HEK293T (cell line): ENCODE data around the gene CFDP1.

ENCODE experiments used
- CTCF ChIA-PET: fragments of 350-600 bp; formaldehyde crosslinking; extraction: SDS; loops from one replicate; lab custom pipeline; 2021; ENCODE audit warnings: antibody characterized with exemption, inconsistent platforms; lab: Yijun Ruan, JAX
- POLR2A ChIA-PET: fragments of 350-600 bp; formaldehyde crosslinking; extraction: SDS; loops from one replicate; lab custom pipeline; 2020; ENCODE audit warnings: antibody characterized with exemption, inconsistent platforms; lab: Yijun Ruan, JAX
- DNase-seq: peaks from one replicate; pipeline ENCODE4 v3.0.0; 2012; ENCODE audit warnings: mixed read lengths; ENCODE audit errors: extremely low spot score
- ARNT ChIP-seq: fragments of 450-650 bp; IDR thresholded peaks from 2 replicates; pipeline ENCODE4 v1.6.1; 2017; ENCODE audit warnings: mild to moderate bottlenecking
- BHLHE40 ChIP-seq: fragments of 450-650 bp; IDR thresholded peaks from 2 replicates; pipeline ENCODE4 v1.6.1; 2016; ENCODE audit warnings: mild to moderate bottlenecking, moderate library complexity, borderline replicate concordance
- CTBP1 ChIP-seq: fragments of 450-650 bp; IDR thresholded peaks from 2 replicates; pipeline ENCODE4 v1.6.1; 2016; ENCODE audit warnings: borderline replicate concordance
- ELF4 ChIP-seq: fragments of 450-650 bp; IDR thresholded peaks from 2 replicates; pipeline ENCODE4 v1.6.1; 2017; ENCODE audit warnings: antibody characterized with exemption
- FOXA1 ChIP-seq: fragments of 450-650 bp; IDR thresholded peaks from 2 replicates; pipeline ENCODE4 v1.6.1; 2016; ENCODE audit warnings: mild to moderate bottlenecking
- FOXK2 ChIP-seq: fragments of 450-650 bp; IDR thresholded peaks from 2 replicates; pipeline ENCODE4 v1.6.1; 2016; ENCODE audit warnings: mild to moderate bottlenecking
- FOXM1 ChIP-seq: fragments of 450-650 bp; IDR thresholded peaks from 2 replicates; pipeline ENCODE4 v1.6.1; 2017; ENCODE audit warnings: mild to moderate bottlenecking, borderline replicate concordance
- HDGF ChIP-seq: fragments of 450-650 bp; IDR thresholded peaks from 2 replicates; pipeline ENCODE4 v1.6.1; 2017; ENCODE audit warnings: antibody characterized with exemption, borderline replicate concordance
- L3MBTL2 ChIP-seq: fragments of 450-650 bp; conservative IDR thresholded peaks from 2 replicates; pipeline ENCODE4 v1.6.1; 2016; ENCODE audit warnings: mild to moderate bottlenecking
- LEF1 ChIP-seq: fragments of 450-650 bp; IDR thresholded peaks from 2 replicates; pipeline ENCODE4 v1.6.1; 2017; ENCODE audit warnings: mild to moderate bottlenecking, borderline replicate concordance
- NFRKB ChIP-seq: fragments of 450-650 bp; IDR thresholded peaks from 2 replicates; pipeline ENCODE4 v1.6.1; 2016; ENCODE audit warnings: mild to moderate bottlenecking, moderate library complexity
- SP1 ChIP-seq: fragments of 450-650 bp; IDR thresholded peaks from 2 replicates; pipeline ENCODE4 v1.6.1; 2017
- SUZ12 ChIP-seq: fragments of 450-650 bp; IDR thresholded peaks from 2 replicates; pipeline ENCODE4 v1.6.1; 2016; ENCODE audit warnings: mild to moderate bottlenecking
- TARDBP ChIP-seq: fragments of 450-650 bp; IDR thresholded peaks from 2 replicates; pipeline ENCODE4 v1.6.1; 2016
- ZNF384 ChIP-seq: fragments of 450-650 bp; IDR thresholded peaks from 2 replicates; pipeline ENCODE4 v1.6.1; 2016
- TF ChIP-seq, protein P1 (sequence below): fragments of 450-650 bp; IDR thresholded peaks from 2 replicates; pipeline ENCODE4 v1.6.1; 2016

CFDP1 gene

DNA sequence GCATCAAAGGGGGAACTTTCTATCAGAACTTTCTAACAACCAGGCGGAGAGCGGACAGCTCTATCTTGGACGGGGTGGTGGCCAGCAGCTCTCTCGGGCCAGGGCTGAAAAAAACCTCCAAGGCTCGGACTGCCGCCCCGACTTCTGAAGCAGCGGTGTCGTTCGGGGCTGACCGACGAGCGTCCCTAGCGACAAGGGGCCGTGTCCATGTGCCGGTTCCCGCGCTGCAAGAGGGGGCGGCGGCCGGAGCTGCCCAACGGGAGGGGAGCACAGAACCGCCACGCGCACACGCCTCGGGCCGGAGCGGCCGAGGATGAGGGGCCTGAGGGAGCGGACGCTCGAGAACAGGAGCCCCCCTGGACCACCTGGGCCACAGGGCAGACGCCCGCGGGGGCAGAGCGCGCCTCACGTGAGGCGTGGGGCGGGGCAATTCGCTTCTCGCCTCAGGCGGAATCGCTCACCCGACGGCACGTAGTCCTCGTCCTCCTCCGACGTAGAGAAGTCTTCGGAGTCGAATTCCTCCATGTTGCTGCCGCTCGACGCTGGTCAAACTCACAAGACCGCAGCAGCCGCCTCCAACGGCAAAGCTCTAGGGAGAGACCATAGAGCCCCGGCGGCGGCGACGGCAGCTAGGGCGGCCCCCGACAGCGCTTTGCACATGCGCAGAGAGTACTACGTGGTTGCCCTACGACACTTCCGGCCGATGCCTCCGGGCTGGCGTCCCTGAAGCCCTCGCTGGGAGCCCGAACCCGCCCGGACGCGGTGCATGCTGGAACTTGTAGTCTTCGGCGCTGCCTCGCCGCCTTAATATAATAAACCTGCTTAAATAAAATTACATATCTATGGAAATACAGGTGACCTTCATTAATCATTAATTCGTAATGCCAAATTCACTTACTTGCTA, at the start of gene CFDP1:
Gene CFDP1 (minus strand): TSS at position 676 of the 904 bp plus-strand sequence. CDS start 151 bp downstream, at position 525.
- no peak for TF ChIP-seq BHLHE40
- no peak for TF ChIP-seq HDGF
- TF ChIP-seq CTBP1, result no peak
- TF ChIP-seq ARNT, result no peak
- TF ChIP-seq ZNF384, result no peak
- TF ChIP-seq FOXA1, result no peak
- TF ChIP-seq, protein P1, sequence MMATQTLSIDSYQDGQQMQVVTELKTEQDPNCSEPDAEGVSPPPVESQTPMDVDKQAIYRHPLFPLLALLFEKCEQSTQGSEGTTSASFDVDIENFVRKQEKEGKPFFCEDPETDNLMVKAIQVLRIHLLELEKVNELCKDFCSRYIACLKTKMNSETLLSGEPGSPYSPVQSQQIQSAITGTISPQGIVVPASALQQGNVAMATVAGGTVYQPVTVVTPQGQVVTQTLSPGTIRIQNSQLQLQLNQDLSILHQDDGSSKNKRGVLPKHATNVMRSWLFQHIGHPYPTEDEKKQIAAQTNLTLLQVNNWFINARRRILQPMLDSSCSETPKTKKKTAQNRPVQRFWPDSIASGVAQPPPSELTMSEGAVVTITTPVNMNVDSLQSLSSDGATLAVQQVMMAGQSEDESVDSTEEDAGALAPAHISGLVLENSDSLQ, result no peak; the same call in 1 of the 2 replicates
- no peak for TF ChIP-seq TARDBP
- peak; percentile 98 for TF ChIP-seq L3MBTL2
- no peak for TF ChIP-seq SP1
- peak; percentile 31; the same call in 1 of the 2 replicates for TF ChIP-seq ELF4
- no peak for TF ChIP-seq FOXK2
- DNase-seq, result peak; percentile 97

DNA sequence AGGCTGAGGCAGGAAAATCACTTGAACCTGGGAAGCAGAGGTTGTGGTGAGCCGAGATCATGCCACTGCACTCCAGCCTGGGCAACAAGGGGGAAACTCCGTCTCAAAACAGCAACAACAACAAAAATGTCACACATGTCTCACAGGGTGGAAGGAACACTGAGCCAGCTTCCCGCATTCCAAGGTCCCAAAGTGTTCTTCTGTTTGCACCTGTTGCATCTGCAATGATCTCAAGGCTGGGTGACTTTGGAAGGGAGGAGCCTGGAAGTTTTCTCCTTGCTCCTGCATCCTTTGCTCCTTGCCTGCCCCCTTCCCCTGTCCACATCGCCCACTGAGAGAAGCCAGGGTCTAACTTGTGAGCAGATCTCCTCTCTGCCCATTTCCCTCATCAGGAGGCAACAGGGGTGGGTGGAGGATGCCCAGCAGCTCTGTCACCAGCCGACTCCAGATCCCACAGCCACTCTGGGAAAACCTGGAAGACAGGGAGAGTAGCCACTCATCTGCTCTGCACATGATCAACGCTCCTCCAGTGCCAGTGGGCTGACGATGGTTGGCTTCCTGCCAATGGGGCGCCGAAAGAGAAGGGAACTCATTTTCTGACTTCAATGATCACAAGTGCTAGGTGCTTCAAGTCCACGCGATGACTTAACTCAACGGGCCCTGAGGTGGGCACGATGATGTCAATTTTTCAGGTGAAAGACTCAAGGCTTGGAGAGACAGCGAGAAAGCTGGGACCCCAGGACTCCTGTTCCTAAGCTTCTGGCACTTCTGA, 49.3 kb upstream of the CFDP1 start:
- CTCF ChIA-PET, result interaction anchor here (1.5 kb wide), 1 partner anchor 10 kb away, joined by 10 read pairs; no protein-coding TSS in a partner anchor
- DNase-seq, result no peak
- POLR2A ChIA-PET, result interaction anchor here (0.6 kb wide), 1 partner anchor 28 kb away, joined by 3 read pairs; no protein-coding TSS in a partner anchor
- TF ChIP-seq SUZ12, result no peak
- TF ChIP-seq L3MBTL2, result no peak
- TF ChIP-seq, protein P1, result no peak
- TF ChIP-seq HDGF, result no peak
- no peak for TF ChIP-seq ZNF384
- no peak for TF ChIP-seq BHLHE40
- no peak for TF ChIP-seq FOXM1
- TF ChIP-seq SP1, result no peak
- no peak for TF ChIP-seq FOXK2
- TF ChIP-seq FOXA1, result no peak
- TF ChIP-seq TARDBP, result no peak
- no peak for TF ChIP-seq CTBP1
- no peak for TF ChIP-seq ELF4
- no peak for TF ChIP-seq LEF1
- no peak for TF ChIP-seq NFRKB
- TF ChIP-seq ARNT, result no peak

More for the DNA sequence above, at the start of gene CFDP1:
- ChIA-PET POLR2A (interaction anchor here (0.6 to 2.1 kb wide), 15 partner anchors 9 to 978 kb away, joined by 3 to 16 read pairs (median 4); partner anchors contain the start of genes CHST6, KARS1, TERF2IP and TMEM170A), CTCF (interaction anchor here (1.5 kb wide), 1 partner anchor 12 kb away, joined by 10 read pairs; no protein-coding TSS in a partner anchor)

DNA sequence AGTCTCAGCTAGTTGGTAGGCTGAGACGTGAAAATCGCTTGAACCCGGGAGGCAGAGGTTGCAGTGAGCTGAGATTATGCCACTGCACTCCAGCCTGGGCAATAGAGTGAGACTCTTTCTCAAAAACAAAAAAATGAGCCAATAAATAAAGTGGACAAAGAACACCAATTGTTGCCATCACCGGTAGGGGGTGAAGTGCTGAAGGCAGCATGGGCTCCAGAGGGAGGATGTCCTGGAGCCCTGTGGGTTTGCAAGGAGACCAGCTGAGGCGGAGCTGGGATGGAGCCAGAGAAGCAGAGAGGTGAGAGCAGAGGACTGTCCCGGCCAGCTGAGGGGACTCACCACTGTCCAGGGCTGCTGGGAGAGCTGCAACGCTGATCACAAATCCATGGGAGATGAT, 48.2 kb upstream of the CFDP1 start:
- TF ChIP-seq L3MBTL2 (no peak), SUZ12 (no peak), ARNT (no peak), SP1 (no peak), TARDBP (no peak), HDGF (no peak)
- CTCF ChIA-PET, result interaction anchor here (1.5 kb wide), 1 partner anchor 9 kb away, joined by 10 read pairs; no protein-coding TSS in a partner anchor
- POLR2A ChIA-PET, result interaction anchor here (0.7 kb wide), 1 partner anchor 11 kb away, joined by 4 read pairs; no protein-coding TSS in a partner anchor
- peak; percentile 47 for DNase-seq

DNA sequence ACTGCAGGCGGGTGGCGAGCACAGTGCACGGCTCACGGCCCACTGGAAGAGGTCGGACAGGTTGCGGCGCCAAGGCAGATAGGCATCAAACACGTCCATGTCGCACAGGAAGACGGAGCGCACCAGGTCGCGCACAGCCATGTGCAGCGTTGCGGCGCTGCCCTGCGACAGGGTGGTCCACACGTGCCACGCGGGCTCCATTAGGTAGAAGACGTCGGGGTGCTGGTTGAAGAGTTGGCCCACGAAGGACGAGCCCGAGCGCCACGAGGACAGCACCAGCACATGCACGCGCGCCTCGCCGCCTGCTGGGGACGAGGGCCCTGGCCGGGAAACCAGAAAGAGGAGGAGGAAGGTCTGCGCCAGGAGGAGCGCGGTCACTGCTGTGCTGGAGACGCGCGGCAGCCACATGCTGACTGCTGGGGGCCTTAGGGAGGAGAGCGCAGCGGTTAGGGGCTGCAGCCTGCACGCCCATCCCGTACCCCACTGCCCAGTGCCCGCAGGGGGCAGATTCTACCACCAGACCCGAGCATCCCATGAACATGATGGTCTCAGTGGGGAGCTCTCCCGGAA, 46.2 kb upstream of the CFDP1 start:
- TF ChIP-seq L3MBTL2, result no peak
- no peak for TF ChIP-seq NFRKB
- no peak for TF ChIP-seq CTBP1
- no peak for TF ChIP-seq ZNF384
- TF ChIP-seq HDGF, result no peak
- TF ChIP-seq FOXK2, result no peak
- CTCF ChIA-PET, result interaction anchor here (0.6 kb wide), 1 partner anchor 196 kb away, joined by 4 read pairs; no protein-coding TSS in a partner anchor
- DNase-seq, result no peak
- POLR2A ChIA-PET, result no interaction called here

DNA sequence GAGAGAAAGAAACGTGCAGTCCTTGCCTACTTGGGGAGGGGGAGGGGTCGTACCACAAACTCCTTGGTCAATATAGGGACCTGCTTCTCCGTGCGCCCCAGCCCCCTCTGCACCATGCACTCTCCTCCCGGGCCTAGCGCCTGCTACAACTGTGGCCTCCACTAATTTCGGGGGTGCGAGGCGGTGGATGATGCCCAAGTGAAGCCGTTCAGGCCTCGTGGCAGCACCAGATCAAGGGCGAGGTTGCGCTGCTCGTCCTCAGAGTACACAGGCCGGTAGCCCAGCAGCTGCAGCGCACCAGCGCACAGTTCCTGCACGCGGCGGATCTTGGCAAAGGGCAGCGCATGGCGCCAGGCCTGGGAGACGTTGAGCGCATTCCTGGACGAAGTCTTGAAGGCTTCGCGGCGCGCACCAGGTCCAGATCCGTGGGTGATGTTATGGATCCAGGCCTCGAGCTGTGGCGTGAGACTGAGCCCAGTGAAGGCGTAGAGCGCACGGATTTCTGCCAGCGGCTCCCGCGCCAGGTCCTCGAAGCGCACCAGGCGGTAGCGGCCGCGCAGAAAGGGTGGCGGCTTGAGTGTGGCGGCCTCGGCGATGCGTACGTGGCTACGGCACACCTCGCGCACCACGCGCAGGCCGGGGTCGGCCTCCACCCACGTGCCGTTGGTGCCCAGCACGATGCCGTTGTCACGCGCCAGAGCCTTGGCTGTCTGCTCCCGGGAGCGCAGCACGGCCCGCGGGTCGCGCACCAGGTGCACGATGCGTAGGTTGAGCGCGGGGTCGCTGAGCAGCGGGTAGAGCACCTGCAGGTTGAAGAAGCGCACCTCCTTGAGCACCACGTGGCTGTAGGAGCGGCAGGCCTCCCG, 45.4 kb upstream of the CFDP1 start:
- CTCF ChIA-PET, result interaction anchor here (1.0 to 1.9 kb wide), 2 partner anchors 14 to 143 kb away, joined by 3 to 7 read pairs; partner anchors contain the start of gene TMEM170A
- TF ChIP-seq SUZ12 (no peak), BHLHE40 (no peak), LEF1 (no peak), ZNF384 (no peak), FOXM1 (no peak), SP1 (no peak)
- POLR2A ChIA-PET, result no interaction called here
- no peak for DNase-seq
